Esophagus muscularis mucosa (tissue), 4 donors: ENCODE measurements around the gene RPL39. TPM values are rescaled to one million over a fixed set of nuclear protein-coding genes. Genes with fewer than 3 reads are reported as not detected.
"Not testable (repeated sequence)": the region's sequence is repeated elsewhere in the genome, so short reads cannot be mapped to it uniquely, and the experiment has no call there.

Experiments used
- DNase-seq: peaks from one replicate; pipeline ENCODE4 v3.0.0-alpha.2; 2017; ENCODE audit errors: extremely low spot score
- H3K27ac ChIP-seq, 4 donors: fragments of 200-600 bp; sonication (generic); replicated peaks in 1 of 4; 1 replicate in 3 of 4; 2 replicates in 1 of 4; pipeline ENCODE4 v1.5.1; 2016 to 2019; ENCODE audit warnings: mild to moderate bottlenecking in 1 of 4
- H3K27me3 ChIP-seq, 4 donors: fragments of 200-600 bp; sonication (generic); one replicate each; pipeline versions ENCODE4 v1.5.1 to v1.6.0; 2016 to 2019
- H3K36me3 ChIP-seq, 4 donors: fragments of 200-600 bp; sonication (generic); one replicate each; pipeline ENCODE4 v1.5.1; 2016 to 2019
- H3K4me1 ChIP-seq, 4 donors: fragments of 200-600 bp; sonication (generic); one replicate each; pipeline ENCODE4 v1.5.1; 2016 to 2019
- H3K4me3 ChIP-seq, 4 donors: fragments of 200-600 bp; sonication (generic); 1 replicate in 2 of 4; 2 replicates in 2 of 4; pipeline ENCODE4 v1.5.1; 2016 to 2019; ENCODE audit warnings: mild to moderate bottlenecking in 4 of 4, moderate library complexity in 1 of 4
- H3K9me3 ChIP-seq, 4 donors: fragments of 200-600 bp; sonication (generic); 1 replicate in 3 of 4; 2 replicates in 1 of 4; pipeline ENCODE4 v1.5.1; 2016 to 2019
- CTCF ChIP-seq, 3 experiments: fragments of 200-600 bp in 2 of 3; fragments of 450-650 bp in 1 of 3; sonication (generic) in 2 of 3; IDR thresholded peaks; one replicate each; pipeline ENCODE4 v1.5.1; 2017 to 2019; ENCODE audit warnings: antibody characterized with exemption in 3 of 3, mild to moderate bottlenecking in 2 of 3, moderate library complexity in 1 of 3
- EP300 ChIP-seq: sonication (generic); formaldehyde crosslinking; IDR thresholded peaks from one replicate; pipeline ENCODE4 v1.6.1; 2017; ENCODE audit warnings: antibody characterized with exemption
- POLR2A ChIP-seq: fragments of 450-650 bp; IDR thresholded peaks from one replicate; pipeline ENCODE4 v1.6.1; 2017; ENCODE audit warnings: antibody characterized with exemption, moderate library complexity, mild to moderate bottlenecking, low read depth
- POLR2AphosphoS5 ChIP-seq, 2 donors: sonication (generic); formaldehyde crosslinking; IDR thresholded peaks; one replicate each; pipeline ENCODE4 v1.6.1; 2017; ENCODE audit warnings: antibody characterized with exemption in 2 of 2
- WGBS: methylation state at CpG from one replicate; pipeline ENCODE4 v1.1.5; 2018; 5-methylcytosine and 5-hydroxymethylcytosine counted together
- intact Hi-C: fragments of 100-400 bp; cut with DNase I; formaldehyde crosslinking; loops from one replicate; pipeline ENCODE4 v1.15.1; 2023
- total RNA-seq, 4 donors: library from RNA; depleted of rRNA; stranded (reverse); fragments of >200 nt; gene quantifications; one replicate each; pipeline versions ENCODE4 v1.1.0 to v1.2.1, GENCODE V29; 2016

RPL39 gene
- total RNA-seq, 4 donors from 2014 or later = 593 to 7,104 (median 2,426) TPM

GRCh38 chrX:119817130-119817690 lies 25.8 kb upstream of the RPL39 start:
- Histone ChIP-seq H3K4me3 (no peak overlapping the region), H3K27me3 (no peaks in the 10 kb centered on the region), H3K4me1 (no peaks in the 10 kb centered on the region), H3K9me3 (no peaks in the 10 kb centered on the region), H3K36me3 (no peaks in the 10 kb centered on the region), H3K27ac (no peak overlapping the region)
- DNase-seq = no peak
- TF ChIP-seq POLR2AphosphoS5 (IDR thresholded peaks at IDR 0.05) (no peak), POLR2A (no peak), CTCF (IDR thresholded peaks at IDR 0.05) (no peak), EP300 (no peak)
- 88% methylated on average over 5 of the region's 6 CpGs for WGBS
- intact Hi-C loops = no loop called here

- 70% methylated on average over 3 of the region's 3 CpGs for WGBS
- H3K4me1 ChIP-seq = no peaks in the 10 kb centered on the region
- DNase-seq = no peak
These were observed 24.9 kb upstream of the RPL39 start for GRCh38 chrX:119816300-119816699.

GRCh38 chrX:119809185-119809666 lies 17.8 kb upstream of the RPL39 start:
- 82% methylated on average over 1 of the region's 1 CpG for WGBS
- Histone ChIP-seq H3K27me3 (no peaks in the 10 kb centered on the region), H3K36me3 (no peaks in the 10 kb centered on the region), H3K4me3 (no peak overlapping the region), H3K27ac (no peak overlapping the region), H3K4me1 (no peaks in the 10 kb centered on the region), H3K9me3 (no peaks in the 10 kb centered on the region)
- TF ChIP-seq POLR2A = no peak
- TF ChIP-seq POLR2AphosphoS5 (IDR thresholded peaks at IDR 0.05) = no peak
- TF ChIP-seq CTCF (IDR thresholded peaks at IDR 0.05) = no peak
- no peak for TF ChIP-seq EP300
- DNase-seq = no peak
- intact Hi-C loops = no loop called here

More at GRCh38 chrX:119816300-119816699, 24.9 kb upstream of the RPL39 start:
- intact Hi-C loops = no loop called here
- H3K9me3 ChIP-seq = no peaks in the 10 kb centered on the region
- H3K36me3 ChIP-seq = no peaks in the 10 kb centered on the region
- H3K4me3 ChIP-seq = no peak overlapping the region
- no peaks in the 10 kb centered on the region for H3K27me3 ChIP-seq
- H3K27ac ChIP-seq = no peak overlapping the region
- no peak for TF ChIP-seq POLR2A
- no peak for TF ChIP-seq EP300
- no peak for TF ChIP-seq CTCF (IDR thresholded peaks at IDR 0.05)
- no peak for TF ChIP-seq POLR2AphosphoS5 (IDR thresholded peaks at IDR 0.05)

GRCh38 chrX:119808461-119808860 lies 17.0 kb upstream of the RPL39 start:
- H3K9me3 ChIP-seq, H3K27me3 ChIP-seq, H3K4me1 ChIP-seq, intact Hi-C loops, H3K36me3 ChIP-seq, H3K4me3 ChIP-seq, DNase-seq, H3K27ac ChIP-seq: not testable (repeated sequence)
- 55% methylated on average over 2 of the region's 4 CpGs for WGBS

- WGBS = 91% methylated on average over 8 of the region's 8 CpGs
- H3K4me1 ChIP-seq = no peaks in the 10 kb centered on the region
- intact Hi-C loops = no loop called here
- no peak overlapping the region for H3K4me3 ChIP-seq
- TF ChIP-seq CTCF (IDR thresholded peaks at IDR 0.05) (no peak), POLR2A (no peak), POLR2AphosphoS5 (IDR thresholded peaks at IDR 0.05) (no peak), EP300 (no peak)
- no peak for DNase-seq
- no peaks in the 10 kb centered on the region for H3K36me3 ChIP-seq
- no peak overlapping the region for H3K27ac ChIP-seq
- H3K27me3 ChIP-seq = no peaks in the 10 kb centered on the region
- no peaks in the 10 kb centered on the region for H3K9me3 ChIP-seq
These were observed 11.1 kb upstream of the RPL39 start for GRCh38 chrX:119802546-119802945.
